ENCODE results near the gene ZNF560. TPM values are rescaled to one million over a fixed set of nuclear protein-coding genes. Genes with fewer than 3 reads are reported as not detected.

ZNF560 gene
- total RNA-seq, 4 donors from 2014 or later, result not detected

GRCh38 chr19:9436358-9436757, 62.1 kb downstream of the ZNF560 start:
- Histone ChIP-seq H3K4me1 (peaks cover 9 to 25% (median 14%) of the 10 kb centered on the region in 3 donors), H3K9me3 (no peaks in the 10 kb centered on the region), H3K4me3 (peak overlapping the region in 2 of 4 donors; percentile 86 to 89), H3K27ac (no peak overlapping the region), H3K27me3 (no peaks in the 10 kb centered on the region), H3K36me3 (peaks cover 0 to 27% (median 0%) of the 10 kb centered on the region in 3 donors)
- no peak for DNase-seq
- intact Hi-C loops (cut with DNase I), result no loop called here
- 79 to 83% methylated on average over 4 of the region's 4 CpGs for WGBS, 2 donors
- TF ChIP-seq POLR2A (IDR thresholded peaks at IDR 0.05), result no peak
- TF ChIP-seq, protein P1, sequence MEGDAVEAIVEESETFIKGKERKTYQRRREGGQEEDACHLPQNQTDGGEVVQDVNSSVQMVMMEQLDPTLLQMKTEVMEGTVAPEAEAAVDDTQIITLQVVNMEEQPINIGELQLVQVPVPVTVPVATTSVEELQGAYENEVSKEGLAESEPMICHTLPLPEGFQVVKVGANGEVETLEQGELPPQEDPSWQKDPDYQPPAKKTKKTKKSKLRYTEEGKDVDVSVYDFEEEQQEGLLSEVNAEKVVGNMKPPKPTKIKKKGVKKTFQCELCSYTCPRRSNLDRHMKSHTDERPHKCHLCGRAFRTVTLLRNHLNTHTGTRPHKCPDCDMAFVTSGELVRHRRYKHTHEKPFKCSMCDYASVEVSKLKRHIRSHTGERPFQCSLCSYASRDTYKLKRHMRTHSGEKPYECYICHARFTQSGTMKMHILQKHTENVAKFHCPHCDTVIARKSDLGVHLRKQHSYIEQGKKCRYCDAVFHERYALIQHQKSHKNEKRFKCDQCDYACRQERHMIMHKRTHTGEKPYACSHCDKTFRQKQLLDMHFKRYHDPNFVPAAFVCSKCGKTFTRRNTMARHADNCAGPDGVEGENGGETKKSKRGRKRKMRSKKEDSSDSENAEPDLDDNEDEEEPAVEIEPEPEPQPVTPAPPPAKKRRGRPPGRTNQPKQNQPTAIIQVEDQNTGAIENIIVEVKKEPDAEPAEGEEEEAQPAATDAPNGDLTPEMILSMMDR (IDR thresholded peaks at IDR 0.05), result no peak

- 26 to 40% methylated on average over 23 to 32 of the region's 56 CpGs for WGBS, 2 donors
- intact Hi-C loops (cut with DNase I), result no loop called here
These were observed 62.8 kb downstream of the ZNF560 start, which contains the start of gene ZNF266 for GRCh38 chr19:9435279-9436268. TSS of gene ZNF266 (minus strand) at chr19:9435573. CDS start at chr19:9420089, 15,484 bp downstream.

DNA sequence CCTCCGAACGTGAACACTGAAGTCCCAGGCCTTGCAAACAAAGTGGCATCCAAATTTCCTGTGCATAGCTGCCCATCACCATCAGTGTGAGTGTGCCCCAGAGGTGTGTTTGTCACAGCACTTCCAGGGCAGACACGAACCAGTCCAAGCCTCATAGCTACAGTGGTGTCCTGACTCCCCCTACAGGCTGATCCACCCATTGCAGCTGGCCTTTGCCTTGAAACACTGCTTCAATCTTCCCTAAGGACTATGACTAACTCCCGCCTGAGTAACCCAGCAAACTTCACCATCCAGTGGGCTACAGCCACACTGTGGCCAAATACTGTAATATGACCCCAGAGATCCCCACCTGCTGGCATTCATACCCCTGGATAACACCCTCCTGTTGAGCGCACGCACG, 66.9 kb downstream of the ZNF560 start:
- Histone ChIP-seq H3K27ac (no peak overlapping the region), H3K36me3 (peaks cover 0 to 76% (median 5%) of the 10 kb centered on the region in 3 donors), H3K9me3 (peaks cover 0 to 27% (median 0%) of the 10 kb centered on the region in 3 donors), H3K4me1 (peaks cover 9 to 24% (median 14%) of the 10 kb centered on the region in 3 donors), H3K4me3 (no peak overlapping the region), H3K27me3 (no peaks in the 10 kb centered on the region)
- DNase-seq, result no peak
- intact Hi-C loops (cut with DNase I), result no loop called here
- 86 to 89% methylated on average over 5 to 7 of the region's 7 CpGs for WGBS, 2 donors
- TF ChIP-seq, protein P1 (IDR thresholded peaks at IDR 0.05), result peak in 3 of 6 experiments; percentile 8 to 44 (median 19)
- no peak for TF ChIP-seq POLR2A (IDR thresholded peaks at IDR 0.05)

More at GRCh38 chr19:9435279-9436268, 62.8 kb downstream of the ZNF560 start, which contains the start of gene ZNF266:
- peaks cover 9 to 25% (median 14%) of the 10 kb centered on the region in 3 donors for H3K4me1 ChIP-seq
- DNase-seq, result peak; percentile 47
- peaks cover 0 to 35% (median 0%) of the 10 kb centered on the region in 3 donors for H3K36me3 ChIP-seq
- no peaks in the 10 kb centered on the region for H3K27me3 ChIP-seq
- TF ChIP-seq, protein P1 (IDR thresholded peaks at IDR 0.05), result peak; percentile 76 to 93 (median 86)
- peak in 1 of 4 donors; percentile 22 for TF ChIP-seq POLR2A (IDR thresholded peaks at IDR 0.05)
- H3K9me3 ChIP-seq, result no peaks in the 10 kb centered on the region
- H3K27ac ChIP-seq, result peak within 1 kb of the TSS; percentile 85 to 95 (median 92)
- peak within 1 kb of the TSS; percentile 81 to 92 (median 88) for H3K4me3 ChIP-seq

- WGBS, 2 donors, result 100% methylated on average over 1 of the region's 1 CpG; no CpG with 5 or more reads in 1 of the 2 donors
- H3K27me3 ChIP-seq, result no peaks in the 10 kb centered on the region
- TF ChIP-seq, protein P1 (IDR thresholded peaks at IDR 0.05), result no peak
- no peak for TF ChIP-seq POLR2A (IDR thresholded peaks at IDR 0.05)
- intact Hi-C loops (cut with DNase I), result no loop called here
- peaks cover 5 to 14% (median 9%) of the 10 kb centered on the region in 3 donors for H3K4me1 ChIP-seq
- H3K4me3 ChIP-seq, result no peak overlapping the region
- DNase-seq, result no peak
- H3K27ac ChIP-seq, result no peak overlapping the region
- H3K36me3 ChIP-seq, result peaks cover under 1 to 86% (median 8%) of the 10 kb centered on the region in 3 donors
- peaks cover 0 to 37% (median 0%) of the 10 kb centered on the region in 3 donors for H3K9me3 ChIP-seq
These were observed 68.0 kb downstream of the ZNF560 start for GRCh38 chr19:9430444-9430843.
